ENCODE measurements around the gene IDH2. TPM values are rescaled to one million over a fixed set of nuclear protein-coding genes. Genes with fewer than 3 reads are reported as not detected.

The IDH2 gene
- total RNA-seq, 2 donors from 2014 or later, result 94.3 to 96.4 TPM

GRCh38 chr15:90059208-90059985 lies 42.9 kb downstream of the IDH2 start:
- H3K9me3 Mint-ChIP-seq, result no peaks in the 10 kb centered on the region
- peak overlapping the region; percentile 51 for H3K4me3 Mint-ChIP-seq
- ATAC-seq (peak; percentile 91 to 92), DNase-seq (ENCODE audit: low spot score) (peak; percentile 89)
- H3K4me1 Mint-ChIP-seq (ENCODE audit: low read depth in 2 of 2), result peaks cover 18 to 43% of the 10 kb centered on the region in 2 donors
- no peaks in the 10 kb centered on the region for H3K27me3 Mint-ChIP-seq
- H3K36me3 Mint-ChIP-seq, result no peaks in the 10 kb centered on the region
- H3K27ac Mint-ChIP-seq, result peak overlapping the region; percentile 81 to 91

- ATAC-seq (no peak), DNase-seq (ENCODE audit: low spot score) (no peak)
- Mint-ChIP-seq H3K9me3 (no peaks in the 10 kb centered on the region), H3K4me1 (ENCODE audit: low read depth in 2 of 2) (peaks cover 22 to 47% of the 10 kb centered on the region in 2 donors), H3K27ac (peak overlapping the region; percentile 81 to 91), H3K4me3 (peak overlapping the region; percentile 51), H3K27me3 (no peaks in the 10 kb centered on the region), H3K36me3 (no peaks in the 10 kb centered on the region)
Measured at GRCh38 chr15:90058775-90059174, 43.5 kb downstream of the IDH2 start.

- H3K4me1 Mint-ChIP-seq (ENCODE audit: low read depth in 2 of 2), result peaks cover 23 to 45% of the 10 kb centered on the region in 2 donors
- ATAC-seq (no peak), DNase-seq (ENCODE audit: low spot score) (no peak)
- no peaks in the 10 kb centered on the region for H3K36me3 Mint-ChIP-seq
- peak overlapping the region; percentile 81 to 91 for H3K27ac Mint-ChIP-seq
- no peaks in the 10 kb centered on the region for H3K9me3 Mint-ChIP-seq
- H3K27me3 Mint-ChIP-seq, result no peaks in the 10 kb centered on the region
- H3K4me3 Mint-ChIP-seq, result no peak overlapping the region
Measured at GRCh38 chr15:90058308-90058707, 44.0 kb downstream of the IDH2 start.

- H3K36me3 Mint-ChIP-seq, result no peaks in the 10 kb centered on the region
- no peaks in the 10 kb centered on the region for H3K9me3 Mint-ChIP-seq
- no peak for ATAC-seq
- DNase-seq (ENCODE audit: low spot score), result no peak
- no peak overlapping the region for H3K27ac Mint-ChIP-seq
- H3K4me3 Mint-ChIP-seq, result no peak overlapping the region
- peaks cover 23 to 44% of the 10 kb centered on the region in 2 donors for H3K4me1 Mint-ChIP-seq (ENCODE audit: low read depth in 2 of 2)
- no peaks in the 10 kb centered on the region for H3K27me3 Mint-ChIP-seq
Measured at GRCh38 chr15:90056529-90056928, 45.7 kb downstream of the IDH2 start.

GRCh38 chr15:90055182-90055581 lies 47.1 kb downstream of the IDH2 start:
- H3K27ac Mint-ChIP-seq, result peak overlapping the region in 1 of 2 donors; percentile 57
- H3K4me3 Mint-ChIP-seq, result no peak overlapping the region
- H3K9me3 Mint-ChIP-seq, result no peaks in the 10 kb centered on the region
- no peaks in the 10 kb centered on the region for H3K27me3 Mint-ChIP-seq
- no peaks in the 10 kb centered on the region for H3K36me3 Mint-ChIP-seq
- DNase-seq (ENCODE audit: low spot score), result no peak
- peaks cover 28 to 41% of the 10 kb centered on the region in 2 donors for H3K4me1 Mint-ChIP-seq (ENCODE audit: low read depth in 2 of 2)
- no peak for ATAC-seq

GRCh38 chr15:90054618-90055097 lies 47.6 kb downstream of the IDH2 start:
- peak overlapping the region in 1 of 2 donors; percentile 57 for H3K27ac Mint-ChIP-seq
- peaks cover 24 to 41% of the 10 kb centered on the region in 2 donors for H3K4me1 Mint-ChIP-seq (ENCODE audit: low read depth in 2 of 2)
- no peak for ATAC-seq
- no peaks in the 10 kb centered on the region for H3K9me3 Mint-ChIP-seq
- no peaks in the 10 kb centered on the region for H3K36me3 Mint-ChIP-seq
- no peaks in the 10 kb centered on the region for H3K27me3 Mint-ChIP-seq
- DNase-seq (ENCODE audit: low spot score), result no peak
- H3K4me3 Mint-ChIP-seq, result no peak overlapping the region

- ATAC-seq (no peak), DNase-seq (ENCODE audit: low spot score) (no peak)
- Mint-ChIP-seq H3K27ac (peak overlapping the region in 1 of 2 donors; percentile 57), H3K27me3 (no peaks in the 10 kb centered on the region), H3K36me3 (no peaks in the 10 kb centered on the region), H3K4me3 (no peak overlapping the region), H3K4me1 (ENCODE audit: low read depth in 2 of 2) (peaks cover 16 to 41% of the 10 kb centered on the region in 2 donors), H3K9me3 (no peaks in the 10 kb centered on the region)
Measured at GRCh38 chr15:90053685-90054466, 48.4 kb downstream of the IDH2 start.

GRCh38 chr15:90051874-90052273 lies 50.4 kb downstream of the IDH2 start:
- ATAC-seq, result no peak
- H3K4me3 Mint-ChIP-seq, result no peak overlapping the region

GRCh38 chr15:90049666-90050604 lies 52.3 kb downstream of the IDH2 start:
- H3K4me3 Mint-ChIP-seq, result no peak overlapping the region
- H3K36me3 Mint-ChIP-seq, result no peaks in the 10 kb centered on the region
- no peak for DNase-seq (ENCODE audit: low spot score)
- no peaks in the 10 kb centered on the region for H3K27me3 Mint-ChIP-seq
- H3K27ac Mint-ChIP-seq, result peak overlapping the region; percentile 3 to 70
- ATAC-seq, result no peak
- peaks cover 19 to 46% of the 10 kb centered on the region in 2 donors for H3K4me1 Mint-ChIP-seq (ENCODE audit: low read depth in 2 of 2)
- no peaks in the 10 kb centered on the region for H3K9me3 Mint-ChIP-seq

More at GRCh38 chr15:90051874-90052273, 50.4 kb downstream of the IDH2 start:
- H3K27me3 Mint-ChIP-seq, result no peaks in the 10 kb centered on the region
- no peaks in the 10 kb centered on the region for H3K36me3 Mint-ChIP-seq
- DNase-seq (ENCODE audit: low spot score), result no peak
- no peaks in the 10 kb centered on the region for H3K9me3 Mint-ChIP-seq
- H3K27ac Mint-ChIP-seq, result peak overlapping the region in 1 of 2 donors; percentile 44
- H3K4me1 Mint-ChIP-seq (ENCODE audit: low read depth in 2 of 2), result peaks cover 12 to 32% of the 10 kb centered on the region in 2 donors

- no peaks in the 10 kb centered on the region for H3K9me3 Mint-ChIP-seq
- H3K27me3 Mint-ChIP-seq, result no peaks in the 10 kb centered on the region
- no peaks in the 10 kb centered on the region for H3K36me3 Mint-ChIP-seq
- ATAC-seq (no peak), DNase-seq (ENCODE audit: low spot score) (no peak)
- H3K4me3 Mint-ChIP-seq, result no peak overlapping the region
- peak overlapping the region in 1 of 2 donors; percentile 70 for H3K27ac Mint-ChIP-seq
- H3K4me1 Mint-ChIP-seq (ENCODE audit: low read depth in 2 of 2), result peaks cover 19 to 45% of the 10 kb centered on the region in 2 donors
Measured at GRCh38 chr15:90049030-90049429, 53.2 kb downstream of the IDH2 start.

- H3K36me3 Mint-ChIP-seq, result no peaks in the 10 kb centered on the region
- H3K9me3 Mint-ChIP-seq, result no peaks in the 10 kb centered on the region
- peak overlapping the region in 1 of 2 donors; percentile 70 for H3K27ac Mint-ChIP-seq
- H3K27me3 Mint-ChIP-seq, result no peaks in the 10 kb centered on the region
- ATAC-seq (no peak), DNase-seq (ENCODE audit: low spot score) (no peak)
- H3K4me3 Mint-ChIP-seq, result no peak overlapping the region
- H3K4me1 Mint-ChIP-seq (ENCODE audit: low read depth in 2 of 2), result peaks cover 15 to 47% of the 10 kb centered on the region in 2 donors
Measured at GRCh38 chr15:90047956-90048575, 54.2 kb downstream of the IDH2 start.

- Mint-ChIP-seq H3K9me3 (no peaks in the 10 kb centered on the region), H3K4me3 (no peak overlapping the region), H3K27ac (peak overlapping the region in 1 of 2 donors; percentile 78), H3K36me3 (no peaks in the 10 kb centered on the region), H3K27me3 (no peaks in the 10 kb centered on the region), H3K4me1 (ENCODE audit: low read depth in 2 of 2) (peaks cover 15 to 42% of the 10 kb centered on the region in 2 donors)
- DNase-seq (ENCODE audit: low spot score) (no peak), ATAC-seq (no peak)
Measured at GRCh38 chr15:90046911-90047392, 55.3 kb downstream of the IDH2 start.
